Activated CD4-positive, alpha-beta T cell treated with anti-CD3 and anti-CD28 coated beads, Interleukin-10, Interleukin-2, amounts not matched to agents 100 ng/mL and 50 ng/mL, durations not matched to agents 16 hours and 8 hours (primary cell): ENCODE data around the gene SLBP.

Source experiments
- DNase-seq: peaks from one replicate; pipeline ENCODE4 v3.0.0-alpha.2; 2020

The SLBP gene

DNA sequence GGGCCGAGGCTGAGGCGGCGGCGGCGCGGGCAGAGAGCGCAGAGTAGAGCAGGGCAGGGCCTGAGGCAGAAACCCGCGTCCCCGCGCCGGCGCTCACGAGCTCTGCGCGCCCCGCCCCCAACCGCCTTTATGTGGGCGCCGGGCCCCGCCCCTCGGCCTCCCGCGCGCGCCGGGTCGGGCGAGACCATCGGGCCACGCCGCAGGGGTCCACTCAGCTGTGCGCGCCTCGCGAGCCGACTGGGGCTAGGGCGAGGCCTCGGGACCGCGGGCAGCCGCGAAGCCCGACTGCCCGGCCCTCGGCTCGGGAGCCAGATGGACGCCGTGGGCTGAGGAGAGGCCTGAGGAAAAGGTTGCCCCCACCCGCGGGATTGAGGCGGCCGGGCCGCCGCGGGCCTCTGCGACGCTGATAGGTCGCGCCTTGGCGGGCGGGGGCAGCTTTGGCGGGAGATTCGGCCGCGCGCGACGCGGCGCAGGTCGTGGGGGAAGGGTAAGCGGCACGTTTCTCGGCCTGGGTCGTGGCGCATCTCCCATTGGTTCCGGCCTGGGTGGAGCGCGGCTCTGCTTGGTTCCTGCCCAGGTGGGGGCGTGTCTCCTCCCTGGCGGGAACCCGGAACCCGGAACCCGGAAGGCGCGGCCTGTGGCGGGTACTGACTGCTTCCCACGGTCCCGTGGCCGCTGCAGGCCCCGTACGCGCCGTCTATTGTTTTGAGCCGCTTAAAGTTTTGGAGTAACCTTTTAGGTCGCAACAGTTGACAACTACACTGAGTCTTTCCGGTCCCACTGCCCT is at the start of gene SLBP:
SLBP (minus strand) TSS at position 104 of the 787 bp plus-strand sequence. CDS start 131 bp downstream, outside the sequence.
- peak; percentile 99 for DNase-seq

DNA sequence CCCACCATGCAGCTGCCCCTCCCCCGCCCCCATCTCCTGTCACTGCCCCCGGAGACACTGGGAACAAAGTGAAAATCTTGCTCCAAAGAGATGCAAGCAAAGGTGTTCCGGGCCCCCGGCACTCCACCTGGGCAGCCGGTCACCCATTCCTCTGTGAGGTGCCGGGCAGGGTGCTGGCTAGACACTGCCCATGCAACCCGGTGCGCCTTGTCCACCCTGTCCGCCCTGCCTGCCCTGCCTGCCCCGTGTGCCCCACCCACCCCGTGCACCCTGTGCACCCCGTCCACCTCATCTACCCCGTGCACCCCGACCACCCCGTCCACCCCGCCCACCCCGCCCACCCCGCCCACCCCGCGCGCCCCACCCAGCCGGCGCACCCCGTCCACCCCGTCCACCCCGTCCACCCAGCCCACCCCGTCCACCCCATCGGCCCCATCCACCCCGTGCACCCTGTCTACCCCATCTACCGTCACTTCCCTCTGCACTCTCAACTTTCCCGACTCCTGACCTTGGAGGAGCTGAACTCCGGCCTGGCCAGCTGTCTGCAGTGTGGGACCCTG is 49.1 kb upstream of the SLBP start:
- DNase-seq = no peak

DNA sequence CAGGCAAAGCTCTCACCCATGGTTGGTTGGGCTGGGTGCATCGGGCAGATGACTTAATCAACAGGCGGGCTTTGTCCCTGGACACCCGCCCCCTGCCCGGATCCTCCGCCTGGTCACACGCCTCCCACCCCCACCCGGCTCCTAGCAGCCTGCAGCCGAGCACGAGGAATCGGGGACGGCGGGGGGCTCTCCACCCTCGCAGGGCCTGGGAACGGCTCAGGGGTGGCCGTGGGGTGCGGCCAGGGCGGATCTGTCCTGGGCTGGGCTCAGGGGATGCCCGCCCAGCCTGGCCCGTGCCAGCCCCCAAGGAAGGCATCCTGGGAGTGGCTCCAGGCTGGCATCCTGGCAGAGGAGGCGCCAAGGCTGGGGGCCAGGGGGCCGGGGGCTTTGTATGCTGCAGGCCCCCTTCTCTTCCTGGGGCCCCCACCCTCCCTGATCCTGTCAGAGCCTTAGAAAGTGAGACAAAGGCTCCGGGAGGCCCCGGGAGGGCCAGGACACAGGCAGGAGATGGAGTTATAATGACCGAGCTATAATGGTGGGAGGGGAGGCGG is 48.5 kb upstream of the SLBP start:
- DNase-seq = no peak

DNA sequence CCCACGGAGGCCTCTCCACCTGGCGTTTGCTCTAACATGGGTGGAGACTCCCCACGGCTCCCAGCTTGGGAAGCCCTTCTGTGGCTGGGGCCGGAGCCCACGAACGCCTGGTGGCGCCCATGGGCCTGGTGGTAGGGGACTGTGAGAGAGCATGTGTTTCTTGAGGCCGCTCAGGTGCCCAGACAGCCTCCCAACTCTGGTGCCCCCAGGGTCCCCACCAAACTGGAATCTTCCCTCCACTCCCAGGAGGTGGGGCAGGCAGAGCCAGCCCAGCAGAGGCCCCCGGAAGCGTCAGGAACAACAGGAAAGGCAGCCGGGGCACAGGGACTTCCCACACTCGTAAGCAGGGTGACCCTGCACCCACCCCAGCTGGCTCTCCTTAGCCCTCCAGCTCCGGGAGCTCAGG is 47.7 kb upstream of the SLBP start:
- DNase-seq = no peak

DNA sequence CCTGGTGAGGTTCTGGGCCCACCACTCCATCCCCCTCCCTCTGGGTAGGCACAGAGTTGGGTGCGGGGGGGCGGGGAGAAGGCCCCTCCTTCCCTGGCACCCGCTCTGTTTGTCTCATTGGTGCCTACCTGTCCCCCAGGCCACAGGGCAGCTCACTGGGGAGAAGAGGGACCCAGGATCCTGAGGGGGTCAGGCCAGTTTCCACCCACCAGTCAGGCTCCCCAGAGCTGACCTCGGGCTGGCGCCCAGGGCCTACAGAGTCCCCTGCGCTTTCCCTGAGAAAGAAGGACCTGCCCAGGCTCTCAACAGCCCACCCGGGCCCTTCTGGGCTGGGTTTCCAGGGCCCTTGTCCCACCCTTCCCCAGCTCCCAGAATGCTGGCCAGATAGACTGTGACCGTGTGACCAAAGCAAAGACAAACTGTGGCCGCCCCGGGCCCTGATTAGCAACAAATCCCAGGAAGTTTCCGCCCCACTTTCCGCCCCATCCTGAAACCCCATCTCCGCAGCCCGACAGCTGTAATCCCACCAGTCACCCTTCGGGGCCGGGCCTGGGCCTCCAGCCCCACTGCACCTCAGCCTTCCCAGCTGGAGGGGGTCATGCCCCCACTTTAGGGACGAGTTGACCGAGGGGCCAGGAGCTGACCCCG is 47.2 kb upstream of the SLBP start:
- DNase-seq = no peak

DNA sequence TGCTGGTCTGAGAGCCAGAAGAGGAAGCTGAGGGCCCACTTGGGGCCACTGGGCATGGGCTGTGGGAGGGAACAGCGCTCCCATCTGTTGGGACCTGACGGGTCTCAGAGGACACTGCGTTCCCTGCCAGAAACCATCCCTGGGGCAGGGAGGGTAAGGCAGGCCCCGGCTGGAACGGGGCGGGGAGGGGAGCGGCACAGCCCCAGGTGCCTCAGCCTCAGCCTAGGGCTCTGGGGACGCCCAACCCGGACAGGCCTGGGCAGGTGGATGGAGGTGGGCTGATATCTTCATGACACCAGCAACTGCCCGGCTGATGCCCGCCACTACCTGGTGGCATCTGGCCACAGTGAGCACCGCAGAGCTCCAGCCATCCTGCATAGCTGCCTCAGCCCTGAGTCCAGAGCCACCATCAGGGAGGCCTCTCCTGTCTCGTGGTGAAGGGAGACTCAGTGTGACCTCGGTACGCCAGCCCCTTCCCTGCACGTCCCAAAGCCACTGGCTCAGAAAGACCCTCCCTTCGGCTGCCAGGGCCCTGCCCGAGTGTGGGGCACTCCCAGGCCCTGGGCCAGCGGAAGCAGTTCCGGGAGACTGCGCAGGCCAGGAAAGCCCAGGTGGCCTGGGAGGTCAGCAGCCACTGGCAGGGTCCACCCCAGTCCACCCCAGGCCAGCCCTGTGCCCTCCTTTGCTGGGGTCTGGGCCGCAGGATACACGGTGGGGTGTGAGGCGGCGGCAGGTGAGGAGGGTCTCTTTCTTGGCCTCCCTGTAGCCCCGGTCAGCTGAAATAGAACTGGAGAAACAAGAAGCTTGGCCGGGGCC is 46.4 kb upstream of the SLBP start:
- DNase-seq = no peak

DNA sequence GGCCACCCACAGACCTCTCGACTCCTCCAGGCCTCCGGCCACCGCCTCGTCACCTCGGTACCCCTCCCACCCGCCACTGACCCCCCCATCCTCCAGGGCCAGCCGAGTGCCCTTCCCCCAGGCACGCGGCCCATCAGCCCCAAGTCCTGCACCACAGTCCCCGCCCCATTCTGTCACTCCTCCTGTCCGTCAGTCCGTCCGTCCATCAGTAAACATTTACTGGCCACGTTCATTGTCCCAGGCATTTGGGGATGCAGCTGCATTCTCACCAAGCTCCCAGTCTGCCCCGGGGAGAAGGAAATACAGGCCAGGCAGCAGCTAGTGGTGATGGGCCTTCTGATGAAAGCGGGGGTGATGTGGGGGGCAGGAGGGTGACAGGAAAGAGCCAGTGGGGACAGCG is 45.7 kb upstream of the SLBP start:
- DNase-seq = no peak

DNA sequence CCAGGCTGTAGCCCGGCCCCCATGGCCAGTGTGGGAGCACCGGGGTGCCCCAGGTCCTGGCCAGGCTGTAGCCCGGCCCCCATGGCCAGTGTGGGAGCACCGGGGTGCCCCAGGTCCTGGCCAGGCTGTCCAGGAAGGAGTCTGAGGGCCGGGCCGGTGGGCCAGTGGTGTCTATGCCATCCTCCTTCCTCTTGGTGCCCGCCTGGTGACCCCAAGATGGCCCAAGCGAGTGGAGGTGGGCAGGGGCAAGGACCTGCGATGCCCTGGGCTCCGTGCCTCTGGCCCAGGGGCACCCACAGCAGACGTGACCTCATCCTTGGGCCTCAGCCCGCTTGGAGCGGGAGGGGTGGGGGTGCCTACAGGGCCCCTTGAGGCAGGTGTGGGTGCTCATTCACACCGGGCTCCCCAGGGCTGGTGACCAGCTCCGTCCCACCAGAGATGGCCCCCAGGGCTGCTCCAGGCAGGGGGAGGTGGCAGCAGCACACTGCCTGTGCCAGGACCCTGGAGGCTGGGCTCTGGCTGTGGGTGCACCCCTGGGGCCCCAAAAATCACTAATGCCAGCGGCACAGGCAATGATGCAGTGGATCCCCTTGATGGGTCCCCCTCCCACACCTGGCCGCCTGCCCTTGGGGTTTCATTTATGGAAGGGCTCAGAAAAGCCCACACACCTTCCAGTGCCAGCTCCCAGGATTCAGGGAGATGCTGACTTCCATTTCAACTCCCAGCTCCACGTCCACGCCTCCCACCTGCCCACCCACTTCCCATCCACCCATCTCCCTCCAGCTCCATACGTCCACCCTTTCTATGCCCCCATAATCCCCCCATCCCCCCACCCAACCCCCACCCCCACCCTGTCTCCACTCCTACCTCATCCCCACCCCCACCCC is 45.0 kb upstream of the SLBP start:
- DNase-seq = no peak

DNA sequence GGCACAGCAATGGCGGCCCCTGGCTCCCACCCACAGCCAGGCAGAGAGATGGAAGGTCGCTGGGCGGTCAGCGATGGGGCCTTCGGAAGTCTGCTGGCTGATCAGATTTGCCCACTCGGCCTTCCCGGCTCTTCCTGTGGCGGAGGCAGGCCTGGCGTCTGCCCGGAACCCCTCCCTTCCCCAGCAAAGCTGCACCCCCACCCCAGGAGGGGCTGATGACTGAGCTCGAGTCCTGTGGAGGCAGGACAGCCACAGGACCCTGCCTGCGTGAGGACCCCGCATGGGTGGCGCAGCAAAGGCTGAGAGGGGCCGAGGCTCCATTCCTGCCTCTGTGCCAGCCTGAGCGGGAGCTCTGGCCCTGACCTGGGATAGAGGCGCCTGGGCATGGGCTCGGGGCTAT is 44.0 kb upstream of the SLBP start:
- no peak for DNase-seq

DNA sequence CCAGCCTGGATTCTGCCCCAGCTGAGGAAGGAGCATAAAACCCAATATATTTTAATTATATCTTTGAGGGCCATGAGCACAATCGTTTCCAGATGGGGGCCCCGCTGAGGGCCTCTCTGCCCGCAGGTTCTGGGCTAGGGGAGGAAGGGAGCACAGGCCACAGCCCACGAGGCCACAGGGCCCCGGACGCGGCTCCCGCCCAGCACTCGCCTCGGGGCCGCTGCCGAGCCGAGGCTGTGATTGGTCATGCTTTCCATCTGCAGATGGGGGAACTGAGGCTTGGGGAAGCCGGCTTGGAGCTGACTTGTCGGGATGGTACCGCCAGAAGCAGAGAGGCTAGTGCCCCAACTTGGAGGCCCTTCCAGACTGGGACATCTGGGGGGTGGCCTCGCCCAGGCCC is 43.2 kb upstream of the SLBP start:
- no peak for DNase-seq

DNA sequence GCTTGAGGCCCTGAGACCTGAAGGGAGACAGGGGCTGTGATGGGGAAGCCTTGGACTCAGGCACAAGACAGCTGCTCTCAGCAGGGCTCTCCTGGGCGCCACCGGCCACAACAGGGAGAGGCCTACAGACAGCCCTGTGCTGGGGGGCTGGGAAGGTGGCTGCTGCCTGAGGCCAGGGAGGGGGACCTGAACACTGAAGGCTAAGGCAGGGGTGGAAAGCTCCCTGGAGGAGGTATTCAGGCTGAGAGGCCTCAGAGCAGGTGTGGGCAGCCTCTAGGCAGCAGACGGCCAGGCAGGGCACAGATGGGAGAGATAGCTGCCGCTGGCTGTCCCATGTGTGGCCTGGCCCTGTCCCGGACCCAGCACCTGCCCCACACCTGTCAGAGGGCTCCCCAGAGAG is 42.2 kb upstream of the SLBP start:
- no peak for DNase-seq

DNA sequence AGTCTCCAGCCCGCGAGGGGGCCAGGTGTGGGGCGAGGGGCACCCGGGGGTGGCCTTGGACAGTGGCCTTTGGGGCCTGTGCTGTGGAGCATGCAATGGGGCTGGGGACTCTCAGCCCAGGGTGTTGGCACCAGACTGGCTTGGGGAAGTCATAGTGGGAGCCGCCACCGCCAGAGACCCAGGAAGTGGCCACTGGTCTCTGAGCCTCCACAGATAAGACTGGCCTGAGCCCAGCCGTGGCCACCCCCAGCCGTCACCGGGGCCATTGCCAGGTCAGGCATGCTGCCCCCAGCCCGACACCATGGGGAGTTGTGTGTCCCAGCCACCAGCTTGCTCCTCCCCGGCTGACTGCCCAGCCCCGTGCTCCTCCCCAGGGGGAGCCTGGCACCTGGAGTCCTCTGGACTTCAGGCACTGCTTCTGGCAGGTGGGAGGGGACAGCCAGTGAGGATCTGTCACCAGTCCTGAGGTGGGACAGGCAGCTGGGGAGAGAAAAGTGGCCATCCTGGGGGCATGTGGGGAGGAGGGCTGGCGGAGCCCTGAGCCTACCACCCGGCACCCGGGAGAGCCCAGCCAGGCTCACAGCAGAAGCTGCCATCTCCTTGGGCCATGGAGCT is 41.7 kb upstream of the SLBP start:
- no peak for DNase-seq

DNA sequence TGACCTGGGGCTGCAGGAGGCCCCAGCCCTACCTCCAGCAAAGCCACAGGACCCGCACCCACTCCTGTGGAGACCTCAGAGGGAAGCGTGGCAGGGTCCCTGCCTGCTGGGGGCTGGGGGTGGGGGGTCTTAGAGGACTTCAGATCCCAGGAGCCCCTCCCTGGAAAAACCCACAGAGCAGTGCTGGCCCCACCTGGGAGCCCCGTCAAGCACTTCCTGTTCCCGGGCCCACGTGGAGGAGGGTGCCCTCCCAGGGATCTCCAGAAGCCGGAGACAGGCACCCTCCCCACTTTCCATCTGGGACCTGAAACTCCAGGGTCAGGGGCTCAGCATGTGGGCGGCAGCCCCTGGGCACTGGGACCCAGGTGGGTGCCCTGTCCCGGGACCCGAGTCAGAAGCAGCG is 41.2 kb upstream of the SLBP start:
- DNase-seq = no peak

DNA sequence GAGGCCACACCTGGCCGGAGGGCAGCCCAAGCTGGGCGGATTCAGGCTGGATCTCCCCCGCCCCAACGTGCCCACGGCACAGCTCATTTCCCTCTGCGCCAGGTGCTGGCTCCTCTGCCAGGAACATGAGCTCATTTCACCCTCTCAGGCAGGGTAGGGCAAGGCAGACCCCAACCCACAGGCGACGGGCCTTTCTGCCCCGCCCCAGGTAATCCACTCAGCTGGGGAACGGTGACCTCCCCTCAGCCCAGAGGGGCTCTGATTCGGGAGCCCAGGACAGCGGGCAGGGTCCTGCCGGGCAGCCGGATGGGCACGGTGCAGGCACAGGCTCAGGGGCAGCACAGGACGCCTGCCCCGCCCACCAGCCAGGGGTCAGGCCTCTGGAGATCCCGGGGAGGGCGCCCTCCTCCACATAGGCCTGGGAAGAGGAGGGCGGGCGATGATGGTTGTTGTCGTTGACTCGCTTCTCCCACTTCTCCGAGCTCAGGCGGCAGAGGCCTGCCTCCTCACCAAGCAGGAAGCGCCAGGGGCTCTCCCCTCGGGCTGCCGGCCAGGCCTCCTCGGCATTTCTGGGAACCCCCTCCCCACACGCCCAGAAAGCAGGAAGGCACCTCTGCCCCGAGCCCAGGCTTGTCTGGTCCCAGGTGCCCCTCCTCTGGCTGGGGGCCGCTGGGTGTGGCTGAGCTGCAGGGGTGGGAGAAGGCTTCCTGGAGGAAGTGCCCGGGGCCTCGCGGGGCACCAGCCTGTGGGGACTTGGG is 40.3 kb upstream of the SLBP start:
- DNase-seq = peak; percentile 56

DNA sequence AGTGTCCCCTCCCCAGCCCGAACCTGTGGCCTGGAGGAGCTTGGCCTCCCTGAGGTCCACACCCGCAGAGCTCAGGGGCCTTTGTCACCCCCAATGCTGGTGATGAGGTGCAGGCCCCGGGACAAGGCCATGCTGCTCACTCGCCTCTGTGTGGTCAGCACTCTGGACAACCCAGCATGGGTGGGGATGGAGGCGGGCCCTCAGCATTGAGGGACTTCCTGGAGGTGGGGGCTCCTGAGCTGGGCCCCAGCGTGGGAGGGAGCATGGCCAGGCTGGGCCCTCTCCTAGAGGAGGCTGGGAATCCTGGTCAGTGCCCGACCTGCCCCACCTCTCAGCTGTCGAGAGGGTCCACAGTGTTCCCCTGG is 39.8 kb upstream of the SLBP start:
- no peak for DNase-seq

DNA sequence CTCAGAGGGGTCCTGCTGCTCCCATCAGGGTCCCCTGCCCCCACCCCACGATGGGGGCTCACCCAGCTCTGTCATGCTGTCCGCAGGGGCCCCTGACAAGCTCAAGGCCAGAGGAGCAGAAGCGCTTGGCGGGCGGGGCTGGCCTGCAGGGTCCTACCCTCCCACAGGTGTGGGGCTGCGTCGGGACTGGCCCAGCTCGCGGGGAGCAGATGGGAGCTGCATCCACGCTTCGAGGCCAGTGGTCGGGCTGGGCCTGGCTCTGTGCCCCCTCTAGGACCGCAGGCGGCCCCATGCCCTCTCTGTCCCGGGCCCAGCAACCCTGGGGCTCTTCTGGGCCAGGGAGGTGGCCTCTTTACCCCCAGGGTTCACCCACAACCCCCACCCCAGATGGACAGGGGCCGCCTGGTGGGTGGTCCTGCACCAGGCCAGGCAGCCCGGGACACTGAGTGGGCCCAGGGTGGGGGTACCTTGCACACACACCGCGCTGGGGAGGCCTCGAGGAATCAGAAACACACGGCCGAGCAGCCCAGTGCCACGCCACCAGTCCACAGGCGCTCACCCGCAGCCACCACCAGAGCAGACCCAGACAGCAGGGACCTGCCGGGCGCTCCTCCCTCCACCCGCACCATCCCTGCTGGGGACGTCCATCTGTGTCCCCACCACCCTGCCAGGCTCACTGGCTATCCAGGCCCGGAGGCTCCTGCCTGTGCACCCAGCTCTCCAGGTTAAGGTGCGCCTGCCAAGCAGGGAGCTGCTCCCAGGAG is 39.2 kb upstream of the SLBP start:
- no peak for DNase-seq

DNA sequence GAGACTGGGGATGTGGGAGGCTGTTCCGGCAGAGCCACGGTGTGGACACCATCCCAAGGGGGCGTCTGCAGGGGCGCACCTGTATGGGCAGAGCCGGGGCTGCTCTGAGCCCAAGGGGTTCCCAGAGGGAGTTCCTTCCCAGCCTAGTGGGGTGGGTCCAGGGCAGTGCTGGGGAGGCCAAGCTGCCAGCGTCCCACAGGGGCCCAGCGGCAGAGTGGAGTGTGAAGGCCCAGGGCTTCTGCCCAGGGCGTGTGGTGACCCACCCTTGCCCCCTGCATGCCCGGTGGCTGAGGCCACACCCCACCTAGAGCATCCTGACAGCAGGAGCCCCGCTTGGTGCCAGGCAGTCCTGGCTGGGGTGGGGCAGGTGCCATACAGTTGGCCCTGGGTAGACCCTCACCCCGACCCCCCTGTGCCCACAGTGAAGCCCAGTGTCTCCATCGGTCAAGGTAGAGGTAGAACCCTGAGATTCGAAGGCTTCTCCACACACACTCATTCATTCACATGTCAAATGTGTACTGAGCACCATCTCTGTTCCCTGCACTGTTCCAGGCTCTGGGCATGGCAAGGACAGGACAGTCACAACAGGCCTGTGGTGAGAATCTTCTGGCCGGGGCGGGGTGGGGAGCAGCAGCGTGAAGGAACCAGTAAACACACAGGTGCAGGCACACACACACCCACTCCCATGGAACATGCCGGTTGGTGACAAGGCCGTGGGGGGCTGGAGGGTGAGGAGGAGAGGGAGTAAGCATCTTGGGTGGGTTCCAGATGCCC is 38.4 kb upstream of the SLBP start:
- DNase-seq = no peak

DNA sequence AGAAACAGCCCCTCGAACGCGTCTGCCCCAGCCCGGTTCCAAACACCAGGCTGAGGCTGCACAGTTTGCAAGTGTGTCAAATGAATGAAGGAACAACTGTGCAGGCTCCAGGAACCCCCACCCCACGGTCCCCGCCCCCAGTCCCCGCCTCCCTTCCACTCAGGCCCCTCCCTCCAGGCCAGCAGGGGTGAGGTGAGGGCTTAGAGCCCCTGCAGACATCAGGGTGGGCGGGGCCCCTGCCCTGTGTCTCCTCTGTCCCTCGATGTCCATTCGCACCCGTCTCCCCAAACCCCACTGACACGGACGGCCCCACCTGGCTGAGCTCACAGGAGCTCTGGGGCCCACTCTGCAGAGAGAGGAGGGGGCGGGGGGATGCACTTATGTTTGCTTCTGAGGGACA is 37.7 kb upstream of the SLBP start:
- no peak for DNase-seq

DNA sequence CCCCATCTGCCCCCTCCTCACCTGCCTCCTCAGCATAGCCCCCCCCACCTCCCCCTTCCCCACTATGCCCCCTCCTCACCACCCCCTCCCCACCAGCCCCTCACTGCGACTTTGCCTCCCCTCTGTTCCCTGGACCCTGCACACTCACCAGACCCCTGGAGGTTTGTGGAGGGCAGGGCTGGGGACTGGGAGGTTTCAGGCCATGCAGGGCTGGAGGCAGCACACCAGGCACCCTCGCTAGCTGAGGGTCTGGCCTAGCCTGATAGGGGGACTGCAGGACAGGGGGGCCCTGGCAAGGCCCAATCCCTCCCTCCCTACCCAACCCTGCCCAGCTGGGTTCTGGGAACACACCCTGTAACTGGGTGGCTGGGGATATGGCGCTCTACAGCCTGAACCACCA is 37.3 kb upstream of the SLBP start:
- DNase-seq = no peak
